COR-L47 (cell line): Measurements from ENCODE around the gene EPPIN.

ENCODE experiments used
- DNase-seq: peaks from one replicate; lab custom pipeline; 2025; lab: John Stamatoyannopoulos, UW

The EPPIN gene

DNA sequence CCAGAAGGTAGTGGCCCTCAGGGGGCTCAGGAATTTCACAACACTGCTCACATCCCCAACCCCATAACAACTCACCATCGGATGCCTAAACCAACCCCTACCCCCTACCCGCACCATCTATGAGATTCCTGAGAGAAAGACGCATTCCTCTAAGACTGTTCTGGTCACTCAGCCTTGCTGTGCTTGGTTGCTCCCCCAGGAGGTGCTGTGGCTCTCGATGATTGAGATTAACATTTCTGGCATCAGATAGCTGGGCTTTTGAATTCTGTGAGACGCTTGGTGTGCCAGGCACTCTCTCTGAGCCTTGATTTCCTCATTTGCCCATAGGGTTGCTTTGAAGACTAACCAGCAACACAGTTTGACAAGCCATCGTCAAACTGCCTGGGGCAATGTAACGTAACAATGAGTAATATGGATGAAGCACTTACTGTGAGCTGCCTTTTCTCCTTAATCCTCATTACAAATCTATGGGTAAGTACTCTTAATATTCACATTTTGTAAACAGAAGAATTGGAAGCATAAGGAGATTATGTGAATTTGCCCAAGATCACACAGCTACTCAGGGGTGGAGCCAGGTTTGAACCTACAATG is 8.9 kb downstream of the EPPIN start:
- no peak for DNase-seq

DNA sequence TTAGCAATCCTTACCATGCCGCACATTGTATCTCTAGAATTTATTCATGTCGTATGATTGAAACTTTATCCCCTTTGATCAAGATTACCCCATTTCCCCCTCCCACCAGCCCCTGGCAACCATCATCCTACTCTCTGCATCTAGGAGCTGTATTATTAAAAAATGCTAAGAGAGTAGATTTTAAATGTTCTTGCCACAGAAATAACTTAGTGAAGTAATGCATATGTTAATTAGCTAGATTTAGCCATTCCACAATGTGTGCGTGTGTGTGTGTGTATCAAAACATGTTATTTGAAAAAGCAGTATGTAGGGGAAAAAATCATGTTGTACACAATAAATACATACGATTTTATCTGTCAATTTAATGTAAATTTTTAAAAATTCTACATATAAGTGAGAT is 19.9 kb downstream of the EPPIN start:
- no peak for DNase-seq

DNA sequence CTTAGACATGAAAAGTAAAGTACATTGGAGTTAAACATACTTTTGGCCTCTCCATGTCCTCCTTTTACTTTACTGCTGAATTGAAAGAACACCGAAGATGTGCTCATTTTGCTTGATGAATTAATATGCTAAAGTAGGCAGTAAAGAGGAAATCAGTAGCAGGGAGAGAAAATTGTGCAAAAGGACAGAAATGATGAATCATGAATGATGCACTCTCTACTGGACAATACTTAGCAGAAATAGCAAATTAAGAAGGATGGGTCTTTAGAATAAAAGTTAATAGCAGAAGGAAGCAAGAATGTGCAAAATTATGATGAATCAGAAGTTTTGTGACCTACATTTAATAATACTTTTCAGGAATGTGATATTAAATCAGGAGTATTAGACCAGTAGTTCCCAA is 23.4 kb downstream of the EPPIN start:
- DNase-seq, result no peak

DNA sequence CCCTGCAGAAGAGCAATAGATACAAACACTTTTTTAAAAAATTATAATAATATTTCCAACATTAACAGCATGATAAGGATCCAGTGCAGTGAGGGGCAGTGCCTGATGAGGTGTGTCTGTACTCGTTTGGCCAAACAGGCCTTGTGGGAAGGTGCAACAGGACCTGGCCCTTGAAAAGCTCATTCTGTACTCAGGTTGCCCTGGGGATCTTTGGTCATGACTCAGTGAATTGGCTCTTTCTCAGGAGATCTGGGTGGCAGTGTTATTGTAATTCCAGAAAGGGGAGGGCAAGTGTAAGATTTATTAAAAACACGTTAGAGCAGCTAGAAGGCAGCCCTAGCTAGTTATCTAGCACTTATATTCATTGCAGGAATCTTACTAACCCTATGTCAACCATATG is 28.9 kb downstream of the EPPIN start:
- no peak for DNase-seq

DNA sequence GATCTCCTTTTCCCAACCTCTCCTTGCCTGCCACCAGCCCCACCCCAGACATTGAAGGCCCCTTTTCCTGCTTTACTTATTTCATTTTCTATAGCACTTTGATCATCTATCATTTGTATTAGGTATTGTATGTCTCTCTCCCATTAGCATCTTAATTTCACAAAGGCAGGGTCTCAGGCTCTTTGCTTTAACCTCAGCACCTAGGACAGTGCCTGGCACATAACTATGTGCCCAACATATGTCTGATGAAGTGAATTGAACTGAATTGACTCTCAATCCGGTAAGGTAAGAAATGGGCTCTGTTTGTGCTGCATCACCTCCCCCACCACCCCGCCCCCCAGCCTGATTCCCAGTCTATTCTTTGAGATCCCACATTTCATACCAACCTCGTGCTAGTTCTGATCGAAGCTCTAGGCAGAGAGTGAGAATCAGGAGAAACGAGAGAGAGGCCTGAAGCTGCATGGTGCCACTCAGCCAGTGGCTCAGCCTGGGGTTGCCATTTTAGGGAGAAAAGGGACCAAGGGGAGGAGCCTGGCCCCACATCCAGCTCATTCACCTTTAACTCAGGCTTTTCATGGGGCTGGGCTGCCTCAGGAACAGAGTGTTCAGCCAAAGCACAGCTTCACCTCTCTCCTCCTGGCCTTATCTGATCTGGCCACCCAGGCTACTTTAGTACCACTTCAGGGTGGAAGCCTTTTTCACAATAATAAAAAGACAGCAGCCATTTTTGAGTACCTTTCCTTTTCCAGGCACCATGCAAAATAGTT is 31.9 kb downstream of the EPPIN start, which contains the start of gene SPINT3:
Gene SPINT3 (minus strand): TSS at position 476 of the 767 bp plus-strand sequence. CDS start 14 bp downstream, at position 462.
- no peak for DNase-seq

DNA sequence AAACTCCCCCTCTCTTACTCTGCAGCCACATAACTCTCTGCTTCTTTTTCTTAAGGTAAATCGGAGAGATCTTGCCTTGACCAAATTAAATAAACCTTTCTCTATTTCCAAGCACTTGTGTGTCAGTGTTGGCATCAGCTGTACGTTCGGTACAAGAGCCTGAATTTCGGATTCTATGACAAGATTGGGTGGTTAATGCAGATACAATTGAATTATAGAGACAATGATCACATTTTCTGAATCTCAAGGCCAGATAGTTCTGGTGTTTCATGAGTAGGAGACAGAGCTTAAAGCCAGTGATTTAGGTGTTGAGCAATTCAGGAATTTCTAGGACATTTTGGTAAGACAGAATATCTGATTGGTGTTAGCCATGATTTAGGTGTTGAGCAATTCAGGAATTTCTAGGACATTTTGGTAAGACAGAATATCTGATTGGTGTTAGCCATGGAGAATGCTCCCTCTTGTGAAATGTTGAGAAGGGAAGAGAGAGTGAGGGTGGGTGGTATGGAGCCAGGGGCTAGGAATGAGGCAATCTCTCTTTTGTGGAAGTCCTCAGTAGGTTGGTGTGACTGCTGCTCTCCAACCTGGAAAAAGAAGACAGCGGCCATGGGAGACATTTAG is 36.8 kb downstream of the EPPIN start:
- DNase-seq, result no peak

DNA sequence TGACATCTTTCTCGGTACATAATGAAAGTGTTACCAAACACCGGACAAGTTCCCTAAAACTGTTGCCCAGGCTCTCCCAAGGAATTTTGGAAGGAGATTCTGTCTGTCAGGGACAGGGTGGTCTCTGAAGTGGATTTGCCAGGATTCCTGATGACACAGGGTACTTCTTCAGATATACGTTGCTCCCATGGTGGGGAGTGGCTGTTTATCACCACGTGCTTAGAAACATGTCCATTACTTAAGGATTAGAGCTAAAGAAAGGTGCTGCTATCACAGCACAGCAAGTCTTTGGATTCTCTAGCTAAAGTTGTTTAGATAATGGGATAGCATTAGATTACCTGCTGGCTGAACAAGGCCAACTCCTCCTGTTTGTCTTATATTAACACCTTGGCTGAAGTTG is 38.1 kb downstream of the EPPIN start:
- no peak for DNase-seq

DNA sequence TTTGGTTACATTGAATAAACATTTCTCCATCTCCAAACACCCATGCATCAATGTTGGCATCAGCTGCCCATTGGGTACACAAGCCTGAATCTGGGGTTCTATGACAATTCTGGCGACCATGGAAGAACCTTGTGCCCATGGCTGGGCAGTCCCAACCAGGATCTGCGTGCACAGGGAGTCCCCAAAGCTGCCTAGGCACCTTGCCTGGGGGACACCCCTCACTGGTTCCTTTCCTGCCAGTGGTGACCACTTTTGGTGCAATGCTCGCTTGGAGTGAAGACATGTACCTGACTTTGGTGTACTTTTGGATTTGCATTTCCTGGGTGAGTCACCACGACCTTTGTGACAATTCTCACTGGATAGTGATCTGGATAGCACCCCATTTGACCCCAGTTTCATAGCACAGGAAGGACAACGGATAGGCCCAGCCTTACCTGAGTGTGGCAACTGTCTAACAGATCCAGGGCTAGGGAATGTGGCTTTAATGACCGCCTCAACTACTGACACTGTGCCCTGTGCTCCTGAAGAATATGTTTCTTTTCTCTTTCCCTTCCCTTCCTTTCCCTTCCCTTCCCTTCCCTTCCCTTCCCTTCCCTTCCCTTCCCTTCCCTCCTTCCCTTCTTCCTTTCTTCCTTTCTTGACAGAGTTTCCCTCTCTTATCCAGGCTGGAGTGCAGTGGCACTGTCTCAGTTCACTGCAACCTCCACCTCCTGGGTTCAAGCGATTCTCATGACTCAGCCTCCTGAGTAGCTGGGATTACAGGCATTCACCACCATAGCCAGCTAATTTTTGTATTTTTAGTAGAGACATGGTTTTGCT is 38.9 kb downstream of the EPPIN start:
- no peak for DNase-seq

DNA sequence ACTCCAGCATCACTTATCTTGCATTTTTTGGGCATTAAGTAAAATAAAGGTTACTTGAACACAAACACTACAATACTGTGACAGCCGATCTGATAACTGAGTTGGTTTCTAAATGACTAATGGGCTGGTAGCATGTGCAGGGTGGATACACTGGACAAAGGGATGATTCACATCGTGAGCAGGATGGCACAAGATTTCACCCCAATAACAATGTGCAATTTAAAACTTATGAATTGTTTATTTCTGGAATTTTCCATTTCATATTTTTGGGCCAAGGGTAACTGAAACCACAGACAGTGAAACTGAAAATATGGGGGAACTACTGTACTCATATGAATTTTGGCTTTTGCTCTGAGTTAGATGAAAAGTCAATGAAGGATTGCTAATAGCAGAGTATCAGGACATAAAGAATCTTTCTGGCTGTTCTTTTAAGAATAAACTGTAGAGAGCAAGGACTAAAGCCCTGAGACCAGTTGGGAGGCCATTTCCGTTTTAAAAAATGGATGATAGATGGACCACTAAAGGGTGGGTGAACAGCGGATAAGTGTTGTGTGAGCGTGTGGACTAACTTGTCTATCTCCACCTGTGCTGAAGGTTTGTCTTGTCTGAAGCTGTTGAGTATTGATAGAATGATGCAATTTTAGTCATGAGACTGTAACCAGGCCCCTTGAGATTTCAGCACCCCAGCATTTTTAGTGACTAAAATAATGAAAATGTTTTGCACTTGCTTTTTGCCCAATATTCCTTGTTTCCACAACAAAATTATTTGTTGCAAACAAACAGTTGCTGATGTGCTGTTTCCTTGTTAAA is 40.0 kb downstream of the EPPIN start:
- no peak for DNase-seq

DNA sequence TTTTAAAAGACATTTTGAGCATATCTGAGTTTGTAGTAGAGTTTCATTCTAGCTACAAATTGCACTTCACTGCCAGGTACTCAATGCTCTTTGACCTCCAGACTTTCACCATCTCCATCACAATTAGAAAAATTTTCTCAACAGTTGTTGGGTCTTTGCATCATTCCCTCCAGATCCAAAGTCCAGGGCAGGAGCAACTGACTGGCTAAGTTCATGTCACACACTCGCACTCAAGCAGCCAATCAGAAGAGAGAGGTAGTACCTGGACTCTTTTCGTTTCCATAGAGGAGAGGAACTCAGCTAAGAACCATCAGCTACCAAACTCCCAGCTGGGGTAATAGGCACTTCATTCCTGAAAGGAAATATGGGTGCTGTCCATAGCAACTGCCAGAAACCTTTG is 40.8 kb downstream of the EPPIN start:
- DNase-seq, result no peak

DNA sequence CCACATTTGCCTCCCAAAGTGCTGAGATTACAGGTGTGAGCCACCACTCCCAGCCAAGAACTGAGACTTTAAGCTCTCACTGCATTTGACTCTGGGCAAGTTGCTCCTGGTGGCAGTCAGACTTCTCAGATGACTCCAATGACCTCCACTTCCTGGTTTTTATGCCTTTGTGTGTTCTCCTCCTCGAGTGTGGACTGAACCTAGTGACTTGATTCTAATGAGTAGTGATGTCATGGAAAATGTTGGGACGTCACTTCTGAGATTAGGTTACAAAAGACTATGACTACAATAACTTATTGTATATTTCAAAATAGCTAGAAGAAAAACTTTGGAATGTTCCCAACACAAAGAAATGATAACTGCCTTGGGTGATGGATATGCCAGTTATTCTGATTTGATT is 43.8 kb downstream of the EPPIN start:
- DNase-seq, result no peak

DNA sequence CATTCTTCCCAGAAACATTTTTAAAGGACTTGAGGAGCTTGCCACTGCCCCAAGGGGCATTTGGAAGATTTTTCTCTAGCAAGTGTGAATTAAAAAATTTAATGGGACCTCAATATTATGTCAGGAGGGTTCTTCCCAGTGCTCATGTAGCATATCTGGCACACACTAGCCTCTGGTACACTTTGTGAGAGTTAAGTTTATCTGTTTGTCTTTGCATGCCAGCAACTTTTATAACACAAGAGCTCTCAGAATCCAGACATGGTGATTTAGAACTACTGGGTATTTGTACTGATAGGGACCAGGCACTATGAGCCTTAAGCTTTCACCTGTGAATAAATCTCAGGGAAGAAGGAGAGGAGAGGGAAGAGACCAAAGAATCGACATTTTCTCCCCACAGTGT is 44.6 kb downstream of the EPPIN start:
- DNase-seq, result no peak

DNA sequence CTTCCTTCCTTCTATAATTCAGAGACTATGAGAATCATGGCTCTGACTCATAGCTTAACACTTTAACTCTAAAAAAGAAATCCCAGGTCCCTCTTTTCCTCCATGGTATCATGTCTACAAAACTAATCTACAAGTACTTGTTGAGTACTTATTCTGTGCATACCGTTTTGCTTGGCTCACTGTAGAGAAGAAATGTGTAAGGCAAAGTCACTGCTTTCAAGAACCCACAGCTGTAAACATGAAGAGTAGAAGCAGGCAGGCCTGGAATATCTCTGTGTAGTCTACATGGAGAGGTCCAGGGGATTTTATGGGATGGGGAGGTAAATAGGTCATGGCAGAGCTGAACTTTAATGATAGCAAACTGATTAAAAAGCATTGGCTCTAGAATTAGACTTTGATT is 45.6 kb downstream of the EPPIN start:
- no peak for DNase-seq

DNA sequence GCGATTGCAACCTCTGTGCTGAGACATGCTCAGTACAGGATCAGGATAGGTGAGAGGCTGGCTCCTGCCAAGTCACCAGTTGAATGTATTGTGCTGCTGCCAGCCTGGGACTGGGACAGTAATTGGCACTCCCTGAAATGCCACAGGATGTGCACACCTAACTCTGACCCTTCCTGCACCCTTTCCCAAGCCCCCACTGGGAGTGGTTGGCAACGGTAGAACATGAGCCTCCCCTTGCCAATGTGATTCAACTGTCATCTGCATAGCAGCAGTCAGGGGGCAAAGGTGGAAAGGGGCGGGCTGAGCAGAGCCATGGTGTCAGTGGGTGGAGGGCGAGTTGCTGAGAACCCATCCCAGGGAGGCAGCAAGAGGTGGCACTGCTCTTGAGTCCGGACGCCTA is 47.2 kb downstream of the EPPIN start:
- no peak for DNase-seq

DNA sequence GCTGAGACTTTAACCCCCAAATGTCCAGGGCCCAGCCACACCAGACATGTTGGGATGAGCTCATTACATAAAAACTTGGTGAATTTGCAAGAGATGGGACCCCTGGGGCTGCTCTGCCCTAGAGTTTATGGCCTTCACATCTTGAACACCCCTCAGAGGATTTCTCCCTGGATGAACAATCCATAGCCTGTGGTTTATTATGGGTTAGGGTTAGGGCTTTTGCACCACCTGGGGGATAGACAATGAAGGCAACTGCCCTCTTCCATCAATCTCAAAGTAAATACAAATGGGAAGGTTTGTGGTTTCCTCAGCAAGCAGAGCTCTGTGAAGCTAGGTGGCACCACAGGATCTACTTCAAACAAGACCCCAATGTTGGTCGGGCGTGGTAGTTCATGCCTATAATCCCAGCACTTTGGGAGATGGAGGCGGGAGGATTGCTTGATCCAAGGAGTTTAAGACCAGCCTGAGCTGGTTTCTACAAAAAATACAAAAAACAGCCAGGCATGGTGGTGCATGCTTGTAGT is 49.2 kb downstream of the EPPIN start:
- DNase-seq, result no peak

DNA sequence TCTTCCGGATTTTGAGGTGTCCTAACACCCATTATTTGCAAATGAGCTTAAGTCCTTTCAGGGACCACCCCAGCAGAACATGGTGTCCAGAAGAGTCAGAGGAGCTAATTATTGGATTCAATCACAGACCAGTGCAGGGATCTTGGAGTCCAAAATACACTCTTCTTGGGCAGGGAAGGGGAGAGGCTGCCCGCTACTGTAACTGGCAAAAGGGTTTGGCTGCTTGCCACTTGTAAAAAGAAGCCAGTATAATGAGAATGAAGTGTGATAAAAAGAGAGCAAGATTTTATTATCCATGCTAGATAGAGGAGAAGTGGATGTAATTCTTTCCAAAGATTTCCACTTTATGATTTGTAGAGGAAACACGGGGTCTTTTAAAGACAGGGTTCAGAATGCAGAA is 51.0 kb downstream of the EPPIN start:
- no peak for DNase-seq

DNA sequence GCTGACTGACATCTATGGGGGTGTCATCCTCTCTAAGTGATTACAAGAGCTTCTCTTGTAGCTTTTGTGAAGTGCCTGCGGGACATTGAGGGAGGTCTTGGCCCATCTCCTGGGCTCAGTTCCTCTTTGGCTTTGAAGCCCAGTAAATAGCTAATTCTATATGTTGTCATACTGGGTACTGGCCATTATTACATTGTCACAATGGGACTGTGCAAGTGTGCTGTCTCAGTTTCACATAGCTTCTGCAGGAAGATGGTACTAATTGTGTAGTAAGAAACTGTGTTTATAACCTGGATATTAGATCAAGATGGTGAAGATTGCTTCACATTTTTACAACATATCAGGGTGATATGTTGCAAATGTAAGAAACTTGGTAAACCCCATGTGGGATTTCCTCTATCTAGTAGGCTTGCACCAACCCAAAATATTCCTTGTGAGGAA is 51.7 kb downstream of the EPPIN start:
- no peak for DNase-seq
